ENCODE measurements around the gene CAMTA1.

Gene CAMTA1

GRCh38 chr1:7449750-7450149 is 664.5 kb downstream of the CAMTA1 start:
- TF ChIP-seq SNAI2 (CRISPR knock-in tag; IDR thresholded peaks at IDR 0.05) (no peak), ZNF565 (CRISPR knock-in tag; conservative IDR thresholded peaks at IDR 0.05; ENCODE audit: low read depth) (no peak), TOX (CRISPR knock-in tag; IDR thresholded peaks at IDR 0.05; ENCODE audit: borderline replicate concordance) (no peak), ZNF8 (CRISPR knock-in tag; IDR thresholded peaks at IDR 0.05) (no peak), RARB (CRISPR knock-in tag; IDR thresholded peaks at IDR 0.05) (no peak), ZFP3 (CRISPR knock-in tag; IDR thresholded peaks at IDR 0.05) (no peak), ZFP30 (CRISPR knock-in tag; IDR thresholded peaks at IDR 0.05) (no peak), TCF4 (CRISPR knock-in tag; IDR thresholded peaks at IDR 0.05; ENCODE audit: borderline replicate concordance) (no peak), CREB5 (CRISPR knock-in tag; IDR thresholded peaks at IDR 0.05; ENCODE audit: low read depth) (no peak), PPARA (CRISPR knock-in tag; IDR thresholded peaks at IDR 0.05; ENCODE audit: borderline replicate concordance) (no peak), POU6F1 (CRISPR knock-in tag; IDR thresholded peaks at IDR 0.05; ENCODE audit: borderline replicate concordance, low read depth) (no peak), ZC3H10 (CRISPR knock-in tag; IDR thresholded peaks at IDR 0.05) (no peak), ARNTL (CRISPR knock-in tag; IDR thresholded peaks at IDR 0.05; ENCODE audit: borderline replicate concordance, low read depth) (no peak), BACH2 (CRISPR knock-in tag; IDR thresholded peaks at IDR 0.05; ENCODE audit: borderline replicate concordance) (no peak), PATZ1 (CRISPR knock-in tag; IDR thresholded peaks at IDR 0.05; ENCODE audit: borderline replicate concordance) (no peak), GLIS3 (CRISPR knock-in tag; IDR thresholded peaks at IDR 0.05) (no peak), ZNF70 (CRISPR knock-in tag; IDR thresholded peaks at IDR 0.05) (no peak), OSR1 (CRISPR knock-in tag; IDR thresholded peaks at IDR 0.05) (no peak), CSDC2 (CRISPR knock-in tag; IDR thresholded peaks at IDR 0.05) (no peak)
- ATAC-seq: no peak

GRCh38 chr1:7450838-7451237 is 665.6 kb downstream of the CAMTA1 start:
- no peak for ATAC-seq
- TF ChIP-seq ARNTL (CRISPR knock-in tag; IDR thresholded peaks at IDR 0.05; ENCODE audit: borderline replicate concordance, low read depth): no peak
- TF ChIP-seq ZNF70 (CRISPR knock-in tag; IDR thresholded peaks at IDR 0.05): no peak
- TF ChIP-seq TSHZ2 (CRISPR knock-in tag; IDR thresholded peaks at IDR 0.05): no peak
- no peak for TF ChIP-seq OSR1 (CRISPR knock-in tag; IDR thresholded peaks at IDR 0.05)
- TF ChIP-seq ISL1 (CRISPR knock-in tag; IDR thresholded peaks at IDR 0.05): no peak
- no peak for TF ChIP-seq PPARA (CRISPR knock-in tag; IDR thresholded peaks at IDR 0.05; ENCODE audit: borderline replicate concordance)
- TF ChIP-seq CREB5 (CRISPR knock-in tag; IDR thresholded peaks at IDR 0.05; ENCODE audit: low read depth): no peak

- ATAC-seq: no peak
- TF ChIP-seq ZNF8 (CRISPR knock-in tag; IDR thresholded peaks at IDR 0.05) (no peak), TSHZ2 (CRISPR knock-in tag; IDR thresholded peaks at IDR 0.05) (no peak), ZNF565 (CRISPR knock-in tag; conservative IDR thresholded peaks at IDR 0.05; ENCODE audit: low read depth) (no peak), SNAI2 (CRISPR knock-in tag; IDR thresholded peaks at IDR 0.05) (no peak), OSR1 (CRISPR knock-in tag; IDR thresholded peaks at IDR 0.05) (no peak), TCF4 (CRISPR knock-in tag; IDR thresholded peaks at IDR 0.05; ENCODE audit: borderline replicate concordance) (no peak), ISL1 (CRISPR knock-in tag; IDR thresholded peaks at IDR 0.05) (no peak), ESRRG (CRISPR knock-in tag; IDR thresholded peaks at IDR 0.05) (no peak), CREB5 (CRISPR knock-in tag; IDR thresholded peaks at IDR 0.05; ENCODE audit: low read depth) (no peak), CSDC2 (CRISPR knock-in tag; IDR thresholded peaks at IDR 0.05) (no peak)
Observed at GRCh38 chr1:7453038-7453437, 667.8 kb downstream of the CAMTA1 start.
